Activated naive CD4-positive, alpha-beta T cell treated with anti-CD3 and anti-CD28 coated beads, Interleukin-2, amount 50 U/mL, for 72 hours (primary cell): ENCODE measurements around the gene GLIS1. TPM values are rescaled to one million over a fixed set of nuclear protein-coding genes. Genes with fewer than 3 reads are reported as not detected.

Experiments used
- ATAC-seq, 2 donors: fragments of 150-1000 bp; cut with Tn5 transposase; 2 replicates each; pipeline ENCODE4 v1.10.0; 2021; ENCODE audit warnings: mild to moderate bottlenecking in 2 of 2, moderate library complexity in 2 of 2
- DNase-seq, 2 donors: peaks; one replicate each; pipeline ENCODE4 v3.0.0; 2021 to 2022; ENCODE audit warnings: low spot score in 2 of 2
- H3K27ac Mint-ChIP-seq, 2 donors: one replicate each; pipeline ENCODE4 v1.8.0; 2022; ENCODE audit warnings: mild to moderate bottlenecking in 2 of 2, mixed read lengths in 2 of 2
- H3K36me3 Mint-ChIP-seq, 2 donors: one replicate each; pipeline ENCODE4 v1.8.0; 2022; ENCODE audit warnings: mixed read lengths in 2 of 2
- H3K9me3 Mint-ChIP-seq, 2 donors: one replicate each; pipeline ENCODE4 v1.8.0; 2022; ENCODE audit warnings: mixed read lengths in 2 of 2
- total RNA-seq, 2 donors: library from RNA; stranded (reverse); gene quantifications; one replicate each; pipeline ENCODE4 v1.2.3, GENCODE V29; 2022

GLIS1 gene
- total RNA-seq, 2 donors from 2014 or later = not detected

- no peak for ATAC-seq
- no peaks in the 10 kb centered on the region for H3K9me3 Mint-ChIP-seq
- no peak overlapping the region for H3K27ac Mint-ChIP-seq
- no peak for DNase-seq
- no peaks in the 10 kb centered on the region for H3K36me3 Mint-ChIP-seq
Measured at GRCh38 chr1:53631622-53632310, 107.2 kb downstream of the GLIS1 start.

GRCh38 chr1:53629101-53629691 is 109.8 kb downstream of the GLIS1 start:
- no peak overlapping the region for H3K27ac Mint-ChIP-seq
- ATAC-seq = no peak
- no peaks in the 10 kb centered on the region for H3K36me3 Mint-ChIP-seq
- no peaks in the 10 kb centered on the region for H3K9me3 Mint-ChIP-seq
- DNase-seq = no peak

- no peak for DNase-seq
- H3K27ac Mint-ChIP-seq = no peak overlapping the region
- no peaks in the 10 kb centered on the region for H3K36me3 Mint-ChIP-seq
- ATAC-seq = no peak
- no peaks in the 10 kb centered on the region for H3K9me3 Mint-ChIP-seq
Measured at GRCh38 chr1:53628286-53628955, 110.5 kb downstream of the GLIS1 start.

GRCh38 chr1:53627666-53628065 is 111.3 kb downstream of the GLIS1 start:
- Mint-ChIP-seq H3K9me3 (no peaks in the 10 kb centered on the region), H3K36me3 (no peaks in the 10 kb centered on the region), H3K27ac (no peak overlapping the region)
- ATAC-seq (no peak), DNase-seq (no peak)

- Mint-ChIP-seq H3K36me3 (no peaks in the 10 kb centered on the region), H3K27ac (no peak overlapping the region), H3K9me3 (no peaks in the 10 kb centered on the region)
- DNase-seq = peak in 1 of 2 donors; percentile 47
- no peak for ATAC-seq
Measured at GRCh38 chr1:53627031-53627430, 111.9 kb downstream of the GLIS1 start.

- no peaks in the 10 kb centered on the region for H3K9me3 Mint-ChIP-seq
- ATAC-seq (no peak), DNase-seq (peak in 1 of 2 donors; percentile 28)
- H3K27ac Mint-ChIP-seq = peak overlapping the region in 1 of 2 donors; percentile 59
- H3K36me3 Mint-ChIP-seq = no peaks in the 10 kb centered on the region
Measured at GRCh38 chr1:53626616-53627015, 112.3 kb downstream of the GLIS1 start.

- no peaks in the 10 kb centered on the region for H3K9me3 Mint-ChIP-seq
- no peaks in the 10 kb centered on the region for H3K36me3 Mint-ChIP-seq
- peak overlapping the region in 1 of 2 donors; percentile 59 for H3K27ac Mint-ChIP-seq
- DNase-seq = no peak
- ATAC-seq = no peak
Measured at GRCh38 chr1:53625766-53626520, 113.0 kb downstream of the GLIS1 start.

GRCh38 chr1:53625049-53625448 is 113.9 kb downstream of the GLIS1 start:
- no peaks in the 10 kb centered on the region for H3K36me3 Mint-ChIP-seq
- DNase-seq (no peak), ATAC-seq (no peak)
- H3K9me3 Mint-ChIP-seq = no peaks in the 10 kb centered on the region
- H3K27ac Mint-ChIP-seq = no peak overlapping the region

- DNase-seq (no peak), ATAC-seq (no peak)
- H3K27ac Mint-ChIP-seq = no peak overlapping the region
- no peaks in the 10 kb centered on the region for H3K9me3 Mint-ChIP-seq
- no peaks in the 10 kb centered on the region for H3K36me3 Mint-ChIP-seq
Measured at GRCh38 chr1:53622531-53622930, 116.4 kb downstream of the GLIS1 start.

- no peak for DNase-seq
- Mint-ChIP-seq H3K9me3 (no peaks in the 10 kb centered on the region), H3K36me3 (no peaks in the 10 kb centered on the region), H3K27ac (no peak overlapping the region)
- ATAC-seq = no peak
Measured at GRCh38 chr1:53621144-53621543, 117.8 kb downstream of the GLIS1 start.

GRCh38 chr1:53620061-53620855 is 118.7 kb downstream of the GLIS1 start:
- Mint-ChIP-seq H3K36me3 (no peaks in the 10 kb centered on the region), H3K9me3 (no peaks in the 10 kb centered on the region), H3K27ac (no peak overlapping the region)
- no peak for ATAC-seq
- DNase-seq = peak in 1 of 2 donors; percentile 44

- no peaks in the 10 kb centered on the region for H3K36me3 Mint-ChIP-seq
- ATAC-seq (no peak), DNase-seq (peak in 1 of 2 donors; percentile 31)
Measured at GRCh38 chr1:53619367-53620060, 119.5 kb downstream of the GLIS1 start.

GRCh38 chr1:53618500-53619366 is 120.2 kb downstream of the GLIS1 start:
- ATAC-seq (no peak), DNase-seq (peak in 1 of 2 donors; percentile 31)
- Mint-ChIP-seq H3K36me3 (no peaks in the 10 kb centered on the region), H3K27ac (no peak overlapping the region), H3K9me3 (no peaks in the 10 kb centered on the region)

More at GRCh38 chr1:53619367-53620060, 119.5 kb downstream of the GLIS1 start:
- Mint-ChIP-seq H3K9me3 (no peaks in the 10 kb centered on the region), H3K27ac (no peak overlapping the region)

- ATAC-seq (no peak), DNase-seq (peak in 1 of 2 donors; percentile 43)
- H3K9me3 Mint-ChIP-seq = no peaks in the 10 kb centered on the region
- no peak overlapping the region for H3K27ac Mint-ChIP-seq
- H3K36me3 Mint-ChIP-seq = no peaks in the 10 kb centered on the region
Measured at GRCh38 chr1:53617851-53618499, 121.0 kb downstream of the GLIS1 start.
